Uterine smooth muscle cell (primary cell): ENCODE measurements around the gene POC1A. TPM values are rescaled to one million over a fixed set of nuclear protein-coding genes. Genes with fewer than 3 reads are reported as not detected.

Experiments used
- total RNA-seq: library from RNA; depleted of rRNA; stranded (reverse); fragments of >200 nt; gene quantifications from 2 replicates; pipeline ENCODE4 v1.2.3, GENCODE V29; 2014

The POC1A gene
- total RNA-seq = 9.4 and 24.8 TPM in 2 replicates

DNA sequence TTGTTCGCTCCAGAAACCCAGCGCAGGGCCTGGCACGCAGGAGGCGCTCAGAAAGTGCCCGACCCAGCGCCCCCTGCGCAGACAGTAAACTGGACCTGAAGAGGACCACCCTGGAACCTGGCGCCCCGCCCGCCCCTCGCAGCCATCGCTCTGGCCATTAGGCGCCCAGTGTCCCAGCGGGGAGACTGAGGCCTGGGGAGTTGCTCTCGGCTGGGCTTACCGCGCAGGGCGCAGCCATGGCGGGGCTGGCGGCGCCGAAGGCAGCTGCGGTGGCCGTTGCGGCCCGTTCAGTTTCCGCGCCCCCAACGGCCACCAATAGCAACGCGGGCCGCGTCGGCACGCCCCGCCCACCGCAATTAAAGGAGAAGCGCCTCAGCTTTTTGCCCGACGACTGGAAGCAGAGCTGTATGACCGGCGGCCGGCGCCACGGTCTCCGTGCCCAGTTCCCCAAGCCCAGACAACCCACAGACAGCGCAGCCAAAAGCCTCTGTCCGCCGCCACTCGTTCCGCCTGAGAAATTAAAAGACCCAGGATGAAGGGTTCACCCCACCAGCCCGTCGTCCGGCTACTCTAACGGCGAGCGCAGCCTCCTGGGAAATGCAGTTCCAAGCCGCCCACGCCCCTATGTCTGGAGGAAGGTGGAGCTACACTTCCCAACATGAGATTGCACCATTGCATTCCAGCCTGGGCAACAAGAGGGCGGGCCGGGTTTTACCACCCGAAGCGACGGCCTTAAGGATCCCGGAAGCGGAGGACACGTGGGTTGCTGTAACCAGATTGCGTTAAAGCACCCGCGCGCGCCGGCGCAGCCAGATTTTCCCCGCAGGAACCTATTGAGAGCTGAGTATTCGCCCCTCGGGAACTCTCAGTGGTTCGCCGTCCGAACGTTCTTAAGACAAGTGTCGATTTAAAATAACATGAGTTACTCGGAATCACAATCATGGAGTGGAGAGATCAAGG, at the start of gene POC1A:
Gene POC1A, minus strand, starts transcription at position 289 of the 960 bp plus-strand sequence. Its CDS starts 51 bp downstream, at position 238.

DNA sequence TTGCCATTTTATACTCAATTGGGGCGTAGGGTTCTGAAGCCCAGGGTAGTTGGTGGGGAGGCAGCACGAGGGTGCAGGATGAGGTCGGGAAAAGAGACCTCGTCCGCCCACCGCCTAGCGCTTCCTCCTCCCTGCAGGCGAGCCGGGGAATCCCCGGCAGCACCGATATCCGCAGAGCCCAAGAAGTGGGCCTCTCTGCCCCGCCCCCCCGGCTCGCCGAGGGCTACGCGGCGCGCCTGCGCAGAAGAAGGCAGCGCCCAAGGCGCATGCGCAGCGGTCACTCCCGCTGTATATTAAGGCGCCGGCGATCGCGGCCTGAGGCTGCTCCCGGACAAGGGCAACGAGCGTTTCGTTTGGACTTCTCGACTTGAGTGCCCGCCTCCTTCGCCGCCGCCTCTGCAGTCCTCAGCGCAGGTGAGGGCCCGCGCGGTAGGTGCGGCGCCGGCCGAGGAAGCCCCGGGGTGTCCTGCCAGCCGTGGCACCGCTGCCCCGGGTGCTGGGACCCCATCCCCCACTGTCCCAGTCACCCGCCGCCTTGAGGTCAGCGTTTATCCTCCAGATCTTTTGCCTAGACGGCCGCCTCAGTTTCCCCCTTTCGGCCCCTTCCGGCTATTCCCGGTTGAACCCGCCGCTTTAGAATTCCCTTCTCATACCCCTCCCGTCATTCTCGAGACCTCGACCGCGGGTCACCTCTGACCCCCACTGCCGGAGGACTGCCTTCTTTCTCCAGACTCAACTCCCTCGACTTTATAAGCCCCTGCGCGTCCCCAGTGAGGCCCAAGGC, 43.8 kb upstream of the POC1A start, which contains the start of gene ALAS1:
Gene ALAS1, plus strand, starts transcription at position 319 of the 784 bp plus-strand sequence. CDS start 1,082 bp downstream, outside the sequence.

DNA sequence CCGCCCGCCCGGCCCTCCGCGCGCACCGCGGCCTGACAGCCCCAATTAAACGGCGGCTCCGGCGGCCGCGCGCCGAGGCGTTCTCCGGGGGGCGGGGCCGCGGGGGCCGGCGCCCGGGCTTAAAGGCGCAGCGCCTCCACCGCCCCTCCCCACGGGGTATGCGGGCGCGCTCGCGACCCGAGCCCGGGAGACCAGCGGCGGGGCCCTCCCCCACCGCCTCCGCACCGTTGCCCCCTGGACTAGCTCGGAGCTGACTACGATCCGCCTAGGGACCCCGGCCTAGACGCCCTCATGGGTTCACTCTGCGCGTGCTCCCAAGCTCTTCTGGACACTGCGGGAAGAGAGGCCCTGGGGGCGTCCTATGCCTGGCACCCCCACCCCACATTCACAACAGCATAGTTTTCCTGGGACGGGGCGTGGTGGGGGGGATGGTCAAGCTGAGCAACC, 97.7 kb downstream of the POC1A start, which contains the start of gene DUSP7:
Gene DUSP7, minus strand, starts transcription at position 51 of the 447 bp plus-strand sequence. CDS start 205 bp downstream, outside the sequence.

Other genes with a start within 250 kb of the POC1A start
- 41.2 and 47.7 TPM in 2 replicates for gene RRP9, start 212.5 kb downstream of the POC1A start, total RNA-seq
- gene PARP3, start 212.1 kb downstream of the POC1A start, total RNA-seq = 17.6 and 23.5 TPM in 2 replicates
- 0.12 TPM in 1 of 2 replicates, not detected in the other for gene GPR62, start 199.0 kb downstream of the POC1A start, total RNA-seq
- gene PCBP4, start 187.0 kb downstream of the POC1A start, total RNA-seq = 38.6 and 40.1 TPM in 2 replicates
- 11.2 and 18.5 TPM in 2 replicates for gene ABHD14B, start 180.4 kb downstream of the POC1A start, total RNA-seq
- gene ABHD14A, start 179.4 kb downstream of the POC1A start, total RNA-seq = 3.0 and 10.7 TPM in 2 replicates
- 39.7 and 46.6 TPM in 2 replicates for gene ACY1, start 170.9 kb downstream of the POC1A start, total RNA-seq
- 767 and 1,154 TPM in 2 replicates for gene RPL29, start 158.5 kb downstream of the POC1A start, total RNA-seq
- 7.9 and 8.6 TPM in 2 replicates for gene DUSP7, start 97.9 kb downstream of the POC1A start, total RNA-seq
- 40.4 and 45.4 TPM in 2 replicates for gene ALAS1, start 43.7 kb upstream of the POC1A start, total RNA-seq
- under 0.01 TPM in 1 of 2 replicates, not detected in the other for gene TLR9, start 71.2 kb upstream of the POC1A start, total RNA-seq
- 129 and 153 TPM in 2 replicates for gene TWF2, start 84.7 kb upstream of the POC1A start, total RNA-seq
- 16.6 and 33.1 TPM in 2 replicates for gene PPM1M, start 91.3 kb upstream of the POC1A start, total RNA-seq
- 70.7 and 81.5 TPM in 2 replicates for gene WDR82, start 124.2 kb upstream of the POC1A start, total RNA-seq
- gene GLYCTK, start 133.4 kb upstream of the POC1A start, total RNA-seq = 9.5 and 19.8 TPM in 2 replicates
- 2.1 and 4.1 TPM in 2 replicates for gene DNAH1, start 161.9 kb upstream of the POC1A start, total RNA-seq